ENCODE results near the gene FLVCR2.

FLVCR2 gene

DNA sequence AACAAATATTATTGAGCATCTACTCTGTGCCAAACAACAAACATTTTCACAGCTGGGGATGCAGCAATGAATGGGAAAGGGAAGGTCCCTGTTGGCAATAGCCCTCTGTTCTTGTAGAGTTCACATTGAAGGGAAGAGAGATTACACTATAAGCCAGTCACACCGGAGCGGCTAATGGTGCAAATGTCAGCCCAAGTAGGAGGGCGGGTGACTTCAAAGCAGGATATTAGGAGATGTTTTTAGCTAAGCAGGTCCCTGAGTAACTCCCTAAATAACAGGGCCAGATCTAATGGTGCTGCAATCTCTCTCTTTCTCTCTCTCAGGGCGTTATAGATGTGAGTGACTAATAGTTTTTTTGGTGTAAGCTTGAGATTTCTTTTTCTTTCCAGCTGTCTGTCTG lies 30.7 kb downstream of the FLVCR2 start:
- no peak overlapping the region for H3K27ac ChIP-seq

DNA sequence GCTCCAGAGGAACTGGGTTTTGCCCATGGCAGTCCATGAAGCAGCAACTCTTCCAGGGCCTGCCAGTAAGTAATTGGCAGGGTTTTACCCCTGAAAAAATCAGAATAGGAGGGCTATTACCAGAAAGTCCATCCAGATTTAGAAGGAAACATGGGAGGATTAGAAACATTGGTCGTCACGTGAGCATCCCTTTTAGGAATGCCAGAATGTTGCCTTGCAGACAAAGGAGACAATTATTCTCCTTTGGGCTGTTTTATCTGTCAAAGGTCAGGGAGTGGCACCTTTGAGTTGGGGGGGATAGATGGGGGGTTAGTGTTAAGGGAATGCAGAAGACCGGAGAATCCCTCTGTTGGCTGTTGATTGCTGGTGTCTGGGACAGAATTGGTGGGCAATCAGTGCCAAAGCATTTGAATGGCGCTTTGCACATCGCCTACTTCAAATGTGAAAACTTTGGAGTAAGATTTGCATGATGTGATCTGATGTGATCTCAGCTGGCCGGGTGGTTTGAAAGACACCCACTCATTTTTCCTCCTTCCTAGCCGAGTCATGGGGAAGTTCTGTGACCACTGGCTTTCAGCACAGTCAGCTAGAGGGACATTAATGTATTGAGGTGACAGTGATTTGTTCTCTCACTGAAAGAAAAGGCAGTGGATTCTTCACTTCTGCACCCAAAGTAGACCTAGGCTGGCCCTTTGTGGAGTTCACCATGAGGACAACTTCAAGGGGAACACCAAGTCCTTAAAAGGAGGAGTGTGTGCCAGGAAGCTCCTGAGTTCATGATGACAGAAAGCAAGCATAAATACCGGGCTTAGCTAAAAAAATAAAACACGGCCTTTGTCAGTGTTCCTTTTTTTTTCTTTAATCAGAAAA lies 31.4 kb downstream of the FLVCR2 start:
- H3K9me3 ChIP-seq (ENCODE audit: control insufficient read depth, low read length), result no peaks in the 10 kb centered on the region
- H3K79me2 ChIP-seq, result peaks cover 2% of the 10 kb centered on the region
- H2AFZ ChIP-seq, result no peak overlapping the region
- H3K4me2 ChIP-seq (ENCODE audit: low read length), result no peak overlapping the region
- H3K4me3 ChIP-seq (ENCODE audit: low read depth, low read length), result no peak overlapping the region
- peaks cover 3% of the 10 kb centered on the region for H3K4me1 ChIP-seq
- H3K27ac ChIP-seq, result no peak overlapping the region
- H3K27me3 ChIP-seq (ENCODE audit: control insufficient read depth, insufficient read depth, low read length), result no peaks in the 10 kb centered on the region
- H3K36me3 ChIP-seq (ENCODE audit: control insufficient read depth, insufficient read depth, low read length), result no peaks in the 10 kb centered on the region
- TF ChIP-seq, protein P1, sequence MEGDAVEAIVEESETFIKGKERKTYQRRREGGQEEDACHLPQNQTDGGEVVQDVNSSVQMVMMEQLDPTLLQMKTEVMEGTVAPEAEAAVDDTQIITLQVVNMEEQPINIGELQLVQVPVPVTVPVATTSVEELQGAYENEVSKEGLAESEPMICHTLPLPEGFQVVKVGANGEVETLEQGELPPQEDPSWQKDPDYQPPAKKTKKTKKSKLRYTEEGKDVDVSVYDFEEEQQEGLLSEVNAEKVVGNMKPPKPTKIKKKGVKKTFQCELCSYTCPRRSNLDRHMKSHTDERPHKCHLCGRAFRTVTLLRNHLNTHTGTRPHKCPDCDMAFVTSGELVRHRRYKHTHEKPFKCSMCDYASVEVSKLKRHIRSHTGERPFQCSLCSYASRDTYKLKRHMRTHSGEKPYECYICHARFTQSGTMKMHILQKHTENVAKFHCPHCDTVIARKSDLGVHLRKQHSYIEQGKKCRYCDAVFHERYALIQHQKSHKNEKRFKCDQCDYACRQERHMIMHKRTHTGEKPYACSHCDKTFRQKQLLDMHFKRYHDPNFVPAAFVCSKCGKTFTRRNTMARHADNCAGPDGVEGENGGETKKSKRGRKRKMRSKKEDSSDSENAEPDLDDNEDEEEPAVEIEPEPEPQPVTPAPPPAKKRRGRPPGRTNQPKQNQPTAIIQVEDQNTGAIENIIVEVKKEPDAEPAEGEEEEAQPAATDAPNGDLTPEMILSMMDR (IDR thresholded peaks at IDR 0.05), result no peak
- H3K9ac ChIP-seq, result no peak overlapping the region

More for the DNA sequence above, 30.7 kb downstream of the FLVCR2 start:
- H3K79me2 ChIP-seq, result no peaks in the 10 kb centered on the region
- TF ChIP-seq, protein P1 (IDR thresholded peaks at IDR 0.05), result no peak
- no peaks in the 10 kb centered on the region for H3K36me3 ChIP-seq (ENCODE audit: control insufficient read depth, insufficient read depth, low read length)
- H3K4me1 ChIP-seq, result peaks cover 3% of the 10 kb centered on the region
- H3K27me3 ChIP-seq (ENCODE audit: control insufficient read depth, insufficient read depth, low read length), result no peaks in the 10 kb centered on the region
- H2AFZ ChIP-seq, result no peak overlapping the region
- H3K9me3 ChIP-seq (ENCODE audit: control insufficient read depth, low read length), result no peaks in the 10 kb centered on the region
- H3K4me2 ChIP-seq (ENCODE audit: low read length), result no peak overlapping the region
- no peak overlapping the region for H3K4me3 ChIP-seq (ENCODE audit: low read depth, low read length)
- no peak overlapping the region for H3K9ac ChIP-seq

DNA sequence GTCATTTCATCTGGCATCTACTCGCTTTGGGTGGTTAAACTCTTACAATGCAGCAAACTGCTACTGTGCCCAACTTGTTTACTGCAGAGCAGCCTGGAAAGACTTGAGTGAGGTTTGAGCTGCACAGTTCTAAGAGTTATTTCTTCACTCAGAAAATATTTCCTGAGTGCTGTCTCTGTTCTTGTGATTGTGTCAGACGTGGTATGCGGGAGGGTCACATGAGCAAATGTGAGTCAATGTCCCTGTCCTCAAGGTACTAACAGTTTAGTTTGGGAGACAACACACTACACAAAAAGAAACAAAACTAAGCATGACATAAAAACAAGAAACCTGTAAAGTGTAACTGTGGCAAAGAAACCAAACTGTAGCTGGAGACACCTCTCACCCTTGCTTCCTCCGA lies 32.4 kb downstream of the FLVCR2 start:
- Histone ChIP-seq H3K4me3 (ENCODE audit: low read depth, low read length) (no peak overlapping the region), H2AFZ (no peak overlapping the region), H3K4me1 (peaks cover 3% of the 10 kb centered on the region), H3K79me2 (peaks cover 5% of the 10 kb centered on the region), H3K27me3 (ENCODE audit: control insufficient read depth, insufficient read depth, low read length) (no peaks in the 10 kb centered on the region), H3K9me3 (ENCODE audit: control insufficient read depth, low read length) (no peaks in the 10 kb centered on the region), H3K36me3 (ENCODE audit: control insufficient read depth, insufficient read depth, low read length) (no peaks in the 10 kb centered on the region), H3K27ac (no peak overlapping the region), H3K9ac (no peak overlapping the region), H3K4me2 (ENCODE audit: low read length) (no peak overlapping the region)
- TF ChIP-seq, protein P1 (IDR thresholded peaks at IDR 0.05), result no peak

DNA sequence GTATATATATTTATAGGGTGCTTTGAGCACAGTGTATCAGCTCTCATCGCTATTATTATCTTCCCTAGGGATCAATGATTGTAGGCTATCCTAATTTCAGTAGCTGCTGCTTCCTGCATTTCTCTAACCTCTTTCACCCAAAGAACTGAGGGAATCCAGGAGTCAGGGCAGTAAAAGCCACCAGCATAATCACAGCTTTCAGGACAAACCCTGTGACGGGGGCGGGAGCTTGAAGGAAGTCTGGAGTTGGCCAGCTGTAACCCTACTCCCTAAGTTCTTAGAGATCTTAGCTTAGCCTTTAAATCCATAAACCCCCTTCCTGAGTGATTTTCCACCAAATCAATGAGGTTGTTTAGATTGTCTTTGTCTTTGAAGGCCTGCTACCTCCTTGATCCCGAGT lies 33.7 kb downstream of the FLVCR2 start:
- no peak overlapping the region for H3K4me3 ChIP-seq (ENCODE audit: low read depth, low read length)
- H3K36me3 ChIP-seq (ENCODE audit: control insufficient read depth, insufficient read depth, low read length), result no peaks in the 10 kb centered on the region
- H2AFZ ChIP-seq, result no peak overlapping the region
- H3K4me1 ChIP-seq, result peaks cover 3% of the 10 kb centered on the region
- H3K27me3 ChIP-seq (ENCODE audit: control insufficient read depth, insufficient read depth, low read length), result no peaks in the 10 kb centered on the region
- peaks cover 5% of the 10 kb centered on the region for H3K79me2 ChIP-seq
- no peak overlapping the region for H3K27ac ChIP-seq
- H3K4me2 ChIP-seq (ENCODE audit: low read length), result no peak overlapping the region
- no peak overlapping the region for H3K9ac ChIP-seq
- TF ChIP-seq, protein P1 (IDR thresholded peaks at IDR 0.05), result no peak
- no peaks in the 10 kb centered on the region for H3K9me3 ChIP-seq (ENCODE audit: control insufficient read depth, low read length)

DNA sequence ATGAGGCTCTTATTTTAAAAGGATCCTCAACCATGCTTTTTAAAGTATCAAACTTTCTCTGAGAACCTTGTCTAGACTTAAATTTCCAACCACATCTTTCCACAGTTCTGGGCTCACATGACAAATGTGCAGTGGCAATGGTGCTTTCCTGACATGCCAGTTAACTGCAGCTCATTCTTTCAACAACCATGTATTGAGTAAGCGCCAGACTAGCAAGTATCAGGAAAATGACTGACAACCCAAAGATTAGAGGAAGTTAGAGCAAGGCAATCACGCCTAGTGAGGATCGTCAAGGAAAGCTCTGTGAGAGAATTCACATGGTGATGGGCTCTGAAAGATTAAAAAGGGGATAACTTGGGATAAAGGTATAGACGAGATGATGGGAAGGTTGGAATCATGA lies 35.8 kb downstream of the FLVCR2 start:
- H3K4me3 ChIP-seq (ENCODE audit: low read depth, low read length), result no peak overlapping the region
- H3K27ac ChIP-seq, result no peak overlapping the region
- H3K36me3 ChIP-seq (ENCODE audit: control insufficient read depth, insufficient read depth, low read length), result no peaks in the 10 kb centered on the region
- H3K79me2 ChIP-seq, result peaks cover 5% of the 10 kb centered on the region
- H2AFZ ChIP-seq, result no peak overlapping the region
- TF ChIP-seq, protein P1 (IDR thresholded peaks at IDR 0.05), result no peak
- peaks cover 3% of the 10 kb centered on the region for H3K4me1 ChIP-seq
- H3K9me3 ChIP-seq (ENCODE audit: control insufficient read depth, low read length), result no peaks in the 10 kb centered on the region
- H3K27me3 ChIP-seq (ENCODE audit: control insufficient read depth, insufficient read depth, low read length), result no peaks in the 10 kb centered on the region
- H3K4me2 ChIP-seq (ENCODE audit: low read length), result no peak overlapping the region
- no peak overlapping the region for H3K9ac ChIP-seq

Measured in parathyroid adenoma (tissue), 2 donors.